Astrocyte of the spinal cord (primary cell): ENCODE results near the gene TTLL11.
"Not testable (repeated sequence)": the region's sequence is repeated elsewhere in the genome, so short reads cannot be mapped to it uniquely, and the experiment has no call there.

ENCODE experiments used
- DNase-seq: peaks from one replicate; pipeline ENCODE4 v3.0.0; 2011; ENCODE audit warnings: low read depth, low spot score
- H3K4me3 ChIP-seq: 2 replicates; pipeline ENCODE4 v1.5.1; 2011; ENCODE audit warnings: low read depth, mild to moderate bottlenecking, low read length, moderate library complexity
- CTCF ChIP-seq: IDR thresholded peaks from 2 replicates; pipeline ENCODE4 v1.5.1; 2012; ENCODE audit warnings: low read depth, mild to moderate bottlenecking, low read length, inconsistent platforms
- in situ Hi-C: cut with HindIII; loops from 2 replicates; pipeline ENCODE4 v1.10.0; 2017; ENCODE audit warnings: low sequenced_read_pairs

The TTLL11 gene

GRCh38 chr9:122121391-122121790, 28.3 kb upstream of the TTLL11 start:
- in situ Hi-C loops: loop anchor here (10.0 kb wide), 1 partner anchor 233 kb away; no protein-coding TSS in a partner anchor
- no peak overlapping the region for H3K4me3 ChIP-seq
- no peak for DNase-seq
- no peak for TF ChIP-seq CTCF

- in situ Hi-C loops: loop anchor here (10.0 kb wide), 1 partner anchor 234 kb away; no protein-coding TSS in a partner anchor
- no peak for TF ChIP-seq CTCF
These were observed 27.4 kb upstream of the TTLL11 start for GRCh38 chr9:122120316-122121071.

GRCh38 chr9:122119721-122120120, 26.6 kb upstream of the TTLL11 start:
- in situ Hi-C loops: loop anchor here (10.0 kb wide), 1 partner anchor 235 kb away; no protein-coding TSS in a partner anchor
- no peak for TF ChIP-seq CTCF
- DNase-seq: no peak
- H3K4me3 ChIP-seq: no peak overlapping the region

More at GRCh38 chr9:122120316-122121071, 27.4 kb upstream of the TTLL11 start:
- H3K4me3 ChIP-seq: no peak overlapping the region
- DNase-seq: no peak

GRCh38 chr9:122119166-122119521, 26.0 kb upstream of the TTLL11 start:
- TF ChIP-seq CTCF: no peak
- DNase-seq: no peak
- no peak overlapping the region for H3K4me3 ChIP-seq
- in situ Hi-C loops: no loop called here

- DNase-seq: no peak
- in situ Hi-C loops: no loop called here
- TF ChIP-seq CTCF: no peak
- H3K4me3 ChIP-seq: no peak overlapping the region
These were observed 25.4 kb upstream of the TTLL11 start for GRCh38 chr9:122118343-122119165.

- DNase-seq, H3K4me3 ChIP-seq, in situ Hi-C loops: not testable (repeated sequence)
These were observed 24.1 kb upstream of the TTLL11 start for GRCh38 chr9:122117241-122117640.
